Neural progenitor cell (in vitro differentiated cells): ENCODE measurements around the gene HBD.

ENCODE experiments used
- EZH2 ChIP-seq: fragments of 200-600 bp; sonication (generic); IDR thresholded peaks from 2 replicates; pipeline ENCODE4 v1.6.1; 2017; ENCODE audit warnings: antibody characterized with exemption, mild to moderate bottlenecking, moderate library complexity
- TF ChIP-seq, protein P1 (sequence below): fragments of 200-600 bp; sonication (generic); IDR thresholded peaks from 2 replicates; pipeline ENCODE4 v1.5.1; 2017; ENCODE audit warnings: antibody characterized with exemption, mild to moderate bottlenecking

DNA sequence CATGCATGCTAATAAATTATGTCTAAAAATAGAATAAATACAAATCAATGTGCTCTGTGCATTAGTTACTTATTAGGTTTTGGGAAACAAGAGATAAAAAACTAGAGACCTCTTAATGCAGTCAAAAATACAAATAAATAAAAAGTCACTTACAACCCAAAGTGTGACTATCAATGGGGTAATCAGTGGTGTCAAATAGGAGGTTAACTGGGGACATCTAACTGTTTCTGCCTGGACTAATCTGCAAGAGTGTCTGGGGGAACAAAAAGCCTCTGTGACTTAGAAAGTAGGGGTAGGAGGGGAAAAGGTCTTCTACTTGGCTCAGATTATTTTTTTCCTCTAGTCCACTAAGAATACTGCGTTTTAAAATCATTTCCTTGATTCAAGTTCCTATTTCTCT, 6.6 kb downstream of the HBD start:
- TF ChIP-seq, protein P1, sequence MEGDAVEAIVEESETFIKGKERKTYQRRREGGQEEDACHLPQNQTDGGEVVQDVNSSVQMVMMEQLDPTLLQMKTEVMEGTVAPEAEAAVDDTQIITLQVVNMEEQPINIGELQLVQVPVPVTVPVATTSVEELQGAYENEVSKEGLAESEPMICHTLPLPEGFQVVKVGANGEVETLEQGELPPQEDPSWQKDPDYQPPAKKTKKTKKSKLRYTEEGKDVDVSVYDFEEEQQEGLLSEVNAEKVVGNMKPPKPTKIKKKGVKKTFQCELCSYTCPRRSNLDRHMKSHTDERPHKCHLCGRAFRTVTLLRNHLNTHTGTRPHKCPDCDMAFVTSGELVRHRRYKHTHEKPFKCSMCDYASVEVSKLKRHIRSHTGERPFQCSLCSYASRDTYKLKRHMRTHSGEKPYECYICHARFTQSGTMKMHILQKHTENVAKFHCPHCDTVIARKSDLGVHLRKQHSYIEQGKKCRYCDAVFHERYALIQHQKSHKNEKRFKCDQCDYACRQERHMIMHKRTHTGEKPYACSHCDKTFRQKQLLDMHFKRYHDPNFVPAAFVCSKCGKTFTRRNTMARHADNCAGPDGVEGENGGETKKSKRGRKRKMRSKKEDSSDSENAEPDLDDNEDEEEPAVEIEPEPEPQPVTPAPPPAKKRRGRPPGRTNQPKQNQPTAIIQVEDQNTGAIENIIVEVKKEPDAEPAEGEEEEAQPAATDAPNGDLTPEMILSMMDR = no peak
- TF ChIP-seq EZH2 = no peak
